BLaER1 (cell line): Measurements from ENCODE around the gene TFR2.
"Not testable (repeated sequence)": the region's sequence is repeated elsewhere in the genome, so short reads cannot be mapped to it uniquely, and the experiment has no call there.

Source experiments
- H3K27ac ChIP-seq: shearing (Covaris generic); formaldehyde crosslinking; 2 replicates; pipeline ENCODE4 v1.8.1; 2022
- H3K27me3 ChIP-seq: shearing (Covaris generic); formaldehyde crosslinking; 2 replicates; pipeline ENCODE4 v1.8.1; 2022
- H3K36me3 ChIP-seq: shearing (Covaris generic); formaldehyde crosslinking; 2 replicates; pipeline ENCODE4 v1.8.1; 2022
- H3K4me1 ChIP-seq: shearing (Covaris generic); formaldehyde crosslinking; 2 replicates; pipeline ENCODE4 v1.8.1; 2022
- H3K4me2 ChIP-seq: shearing (Covaris generic); formaldehyde crosslinking; 2 replicates; pipeline ENCODE4 v1.8.1; 2022
- H3K4me3 ChIP-seq: shearing (Covaris generic); formaldehyde crosslinking; 2 replicates; pipeline ENCODE4 v1.8.1; 2022
- H3K9ac ChIP-seq: shearing (Covaris generic); formaldehyde crosslinking; 2 replicates; pipeline ENCODE4 v1.8.1; 2022
- H3K9me3 ChIP-seq: shearing (Covaris generic); formaldehyde crosslinking; 2 replicates; pipeline ENCODE4 v1.8.1; 2022
- H4K20me1 ChIP-seq: shearing (Covaris generic); formaldehyde crosslinking; 2 replicates; pipeline ENCODE4 v1.8.1; 2022
- Cebpa-rat ChIP-seq: shearing (Covaris generic); IDR thresholded peaks from 2 replicates; pipeline ENCODE4 v1.8.1; 2022

Gene TFR2

DNA sequence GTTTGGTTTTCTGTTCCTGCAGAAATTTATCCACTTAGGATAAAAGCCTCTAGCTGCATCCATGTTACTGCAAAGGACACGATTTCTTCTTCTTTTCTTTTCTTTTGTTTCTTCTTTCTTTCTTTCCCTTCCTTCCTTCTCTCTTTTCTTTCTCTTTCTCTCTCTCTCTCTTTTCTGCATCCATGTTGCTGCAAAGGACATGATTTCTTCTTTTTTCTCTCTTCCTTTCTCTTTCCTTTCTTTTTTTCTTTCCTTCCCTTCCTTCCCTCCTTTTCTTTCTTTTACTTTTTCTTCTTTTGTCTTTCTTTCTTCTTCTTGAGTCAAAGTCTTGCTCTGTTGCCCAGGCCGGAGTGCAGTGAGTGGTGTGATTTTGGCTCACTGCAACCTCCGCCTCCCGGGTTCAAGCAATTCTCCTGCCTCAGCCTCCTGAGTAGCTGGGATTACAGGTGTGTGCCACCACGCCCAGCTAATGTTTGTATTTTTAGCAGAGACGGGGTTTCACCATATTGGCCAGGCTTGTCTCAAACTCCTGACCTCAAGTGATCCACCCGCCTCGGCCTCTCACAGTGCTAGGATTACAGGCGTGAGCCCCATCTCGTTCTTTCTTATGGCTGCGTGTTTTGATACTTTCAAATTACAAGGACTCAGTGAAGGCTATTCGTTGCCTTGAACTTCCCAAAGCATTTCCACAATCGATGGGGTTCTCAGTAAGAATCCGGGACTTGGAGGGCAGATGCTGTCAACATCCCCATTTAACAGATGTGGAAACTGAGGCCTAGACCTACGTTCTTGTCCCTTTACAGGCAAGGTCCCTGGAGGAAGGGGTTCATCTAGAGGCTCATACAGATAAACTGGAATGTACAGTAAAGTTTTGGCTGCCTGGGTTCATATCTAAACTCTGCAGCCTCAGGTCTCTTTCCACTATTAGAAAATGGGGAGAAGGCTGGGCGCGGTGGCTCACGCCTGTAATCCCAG is 30.3 kb upstream of the TFR2 start:
- Histone ChIP-seq H3K4me3 (no peak overlapping the region), H3K36me3 (peaks cover 4% of the 10 kb centered on the region)

DNA sequence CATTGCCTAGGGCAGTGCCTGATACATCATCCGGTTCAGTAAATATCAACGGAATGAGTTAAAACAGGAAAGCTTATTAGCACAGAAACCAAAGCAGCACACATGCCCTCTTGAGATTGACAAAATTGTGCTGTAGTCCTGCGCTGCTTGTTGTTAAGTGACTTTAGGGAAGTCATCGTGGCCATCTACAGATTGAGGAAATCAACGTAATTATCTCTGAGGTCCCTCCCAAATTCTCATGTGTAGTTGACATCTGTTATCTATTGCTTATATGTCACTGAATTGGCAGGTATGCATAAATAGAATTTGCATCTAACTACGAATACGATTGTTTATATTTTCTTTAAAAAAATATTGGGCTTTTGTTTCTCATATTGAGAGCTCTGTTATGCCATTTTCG is 28.7 kb upstream of the TFR2 start:
- Histone ChIP-seq H3K9me3 (no peaks in the 10 kb centered on the region), H4K20me1 (peaks cover 9% of the 10 kb centered on the region), H3K36me3 (no peaks in the 10 kb centered on the region), H3K27ac (no peak overlapping the region), H3K9ac (no peak overlapping the region), H3K27me3 (no peaks in the 10 kb centered on the region), H3K4me3 (no peak overlapping the region), H3K4me2 (no peak overlapping the region), H3K4me1 (0 out of 2 replicates have a peak, but pooled peaks cover 7% of the 10 kb centered on the region)
- no peak for TF ChIP-seq Cebpa-rat

More for the DNA sequence above, 30.3 kb upstream of the TFR2 start:
- Histone ChIP-seq H3K4me1 (peaks cover 11% of the 10 kb centered on the region), H3K9me3 (no peaks in the 10 kb centered on the region), H3K27ac (no peak overlapping the region), H3K9ac (no peak overlapping the region), H3K4me2 (no peak overlapping the region), H4K20me1 (peaks cover 21% of the 10 kb centered on the region), H3K27me3 (no peaks in the 10 kb centered on the region)
- TF ChIP-seq Cebpa-rat: no peak

DNA sequence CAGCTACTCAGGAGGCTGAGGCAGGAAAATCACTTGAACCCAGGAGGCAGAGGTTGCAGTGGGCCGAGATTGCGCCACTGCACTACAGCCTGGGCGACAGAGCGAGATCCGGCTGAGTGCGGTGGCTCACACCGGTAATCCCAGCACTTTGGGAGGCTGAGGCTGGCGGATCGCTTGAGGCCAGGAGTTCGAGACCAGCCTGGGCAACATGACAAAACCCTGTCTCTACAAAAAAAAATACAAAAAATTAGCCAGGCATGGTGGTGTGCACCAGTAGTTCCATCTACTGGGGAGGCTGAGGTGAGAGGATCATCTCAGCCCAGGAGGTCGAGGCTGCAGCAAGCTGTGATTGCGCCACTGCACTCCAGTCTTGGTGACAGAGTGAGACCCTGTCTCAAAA is 27.8 kb upstream of the TFR2 start:
- not testable (repeated sequence) for H3K9ac ChIP-seq, H3K27ac ChIP-seq

DNA sequence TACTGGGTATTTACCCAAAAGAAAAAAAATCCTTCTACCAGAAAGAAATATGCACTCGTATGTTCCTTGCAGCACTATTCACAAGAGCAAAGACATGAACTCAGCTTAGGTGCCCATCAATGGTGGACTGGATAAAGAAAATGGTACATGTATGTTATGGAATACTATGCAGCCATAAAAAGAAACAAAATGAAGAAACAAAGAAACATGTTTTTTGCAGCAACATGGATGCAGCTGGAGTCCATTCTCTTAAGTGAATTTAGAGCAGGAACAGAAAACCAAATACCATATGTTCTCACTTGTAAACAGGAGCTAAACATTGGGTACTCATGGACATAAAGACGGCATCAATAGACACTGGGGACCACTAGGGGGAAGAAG is 26.7 kb upstream of the TFR2 start:
- no peaks in the 10 kb centered on the region for H3K27me3 ChIP-seq
- TF ChIP-seq Cebpa-rat: no peak
- H3K4me1 ChIP-seq: 0 out of 2 replicates have a peak, but pooled peaks cover 6% of the 10 kb centered on the region
- no peaks in the 10 kb centered on the region for H4K20me1 ChIP-seq
- H3K27ac ChIP-seq: no peak overlapping the region
- no peak overlapping the region for H3K4me2 ChIP-seq
- H3K9ac ChIP-seq: no peak overlapping the region
- H3K4me3 ChIP-seq: no peak overlapping the region
- H3K9me3 ChIP-seq: no peaks in the 10 kb centered on the region
- no peaks in the 10 kb centered on the region for H3K36me3 ChIP-seq

More for the DNA sequence above, 27.8 kb upstream of the TFR2 start:
- H3K36me3 ChIP-seq, H3K4me2 ChIP-seq, H4K20me1 ChIP-seq, H3K9me3 ChIP-seq, H3K27me3 ChIP-seq, H3K4me3 ChIP-seq, H3K4me1 ChIP-seq: not testable (repeated sequence)

DNA sequence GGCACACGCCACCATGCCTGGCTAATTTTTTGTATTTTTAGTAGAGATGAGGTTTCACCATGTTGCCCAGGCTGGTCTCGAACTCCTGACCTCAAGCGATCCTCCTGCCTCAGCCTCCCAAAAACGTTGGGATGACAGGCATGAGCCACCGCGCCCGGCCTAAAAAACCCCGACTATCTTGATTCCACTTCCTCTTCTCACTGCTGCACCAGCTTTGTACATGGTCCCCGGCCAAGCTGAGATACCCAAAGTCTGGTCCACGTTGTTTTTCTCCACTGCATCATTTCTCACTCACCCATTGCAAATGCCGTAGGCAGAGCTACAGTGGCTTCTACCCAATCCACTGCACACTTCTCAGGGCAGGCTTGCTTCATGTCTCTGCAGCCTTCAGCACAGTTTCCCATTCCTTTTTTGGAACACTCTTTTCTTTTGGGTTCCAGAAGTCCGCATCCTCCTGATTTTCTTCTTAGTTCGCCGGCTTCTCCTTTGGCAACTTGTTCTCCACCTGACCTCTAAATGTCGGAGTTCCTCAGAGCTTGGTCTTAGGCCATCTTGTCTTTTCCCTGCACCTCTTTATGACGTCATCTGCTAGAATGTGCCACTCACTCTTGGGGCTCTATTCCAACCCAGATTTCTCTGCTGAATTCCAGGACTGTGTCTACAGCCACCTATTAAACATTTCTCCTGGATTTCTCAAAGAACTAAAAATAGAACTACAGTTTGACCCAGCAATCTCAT is 26.1 kb upstream of the TFR2 start:
- Histone ChIP-seq H3K36me3 (no peaks in the 10 kb centered on the region), H3K4me1 (no peaks in the 10 kb centered on the region), H3K9me3 (no peaks in the 10 kb centered on the region), H3K4me2 (no peak overlapping the region), H3K27ac (no peak overlapping the region), H3K9ac (no peak overlapping the region), H3K4me3 (no peak overlapping the region), H3K27me3 (no peaks in the 10 kb centered on the region), H4K20me1 (no peaks in the 10 kb centered on the region)
- TF ChIP-seq Cebpa-rat: no peak

DNA sequence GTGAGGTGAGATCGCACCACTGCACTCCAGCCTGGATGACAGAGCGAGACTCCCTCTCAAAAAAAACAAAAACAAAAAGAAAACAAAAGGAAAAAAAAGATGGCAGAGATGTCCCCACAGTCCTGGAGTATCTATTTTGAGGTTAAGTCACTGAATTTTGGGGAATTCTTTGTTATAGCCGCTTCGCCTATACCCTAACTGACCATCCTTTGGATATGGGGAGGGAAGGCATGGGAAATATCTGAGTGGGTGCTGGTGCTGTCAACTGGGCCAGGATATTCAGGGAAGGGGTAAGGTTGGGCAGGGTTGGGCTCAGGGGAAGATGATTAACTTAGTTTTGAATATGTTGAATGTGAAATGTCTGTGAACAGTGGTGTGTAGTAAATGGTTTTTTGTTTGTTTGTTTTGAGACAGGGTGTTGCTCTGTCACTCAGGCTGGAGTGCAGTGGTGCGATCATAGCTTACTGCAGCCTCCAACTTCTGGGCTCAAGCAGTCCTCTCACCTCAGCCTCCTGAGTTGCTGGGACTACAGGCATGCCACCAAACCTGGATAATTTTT is 23.9 kb upstream of the TFR2 start:
- H3K9ac ChIP-seq: no peak overlapping the region
- no peak for TF ChIP-seq Cebpa-rat
- no peaks in the 10 kb centered on the region for H3K4me1 ChIP-seq
- H3K27me3 ChIP-seq: no peaks in the 10 kb centered on the region
- no peak overlapping the region for H3K4me2 ChIP-seq
- H3K4me3 ChIP-seq: no peak overlapping the region
- no peaks in the 10 kb centered on the region for H4K20me1 ChIP-seq
- H3K9me3 ChIP-seq: no peaks in the 10 kb centered on the region
- no peak overlapping the region for H3K27ac ChIP-seq
- no peaks in the 10 kb centered on the region for H3K36me3 ChIP-seq

DNA sequence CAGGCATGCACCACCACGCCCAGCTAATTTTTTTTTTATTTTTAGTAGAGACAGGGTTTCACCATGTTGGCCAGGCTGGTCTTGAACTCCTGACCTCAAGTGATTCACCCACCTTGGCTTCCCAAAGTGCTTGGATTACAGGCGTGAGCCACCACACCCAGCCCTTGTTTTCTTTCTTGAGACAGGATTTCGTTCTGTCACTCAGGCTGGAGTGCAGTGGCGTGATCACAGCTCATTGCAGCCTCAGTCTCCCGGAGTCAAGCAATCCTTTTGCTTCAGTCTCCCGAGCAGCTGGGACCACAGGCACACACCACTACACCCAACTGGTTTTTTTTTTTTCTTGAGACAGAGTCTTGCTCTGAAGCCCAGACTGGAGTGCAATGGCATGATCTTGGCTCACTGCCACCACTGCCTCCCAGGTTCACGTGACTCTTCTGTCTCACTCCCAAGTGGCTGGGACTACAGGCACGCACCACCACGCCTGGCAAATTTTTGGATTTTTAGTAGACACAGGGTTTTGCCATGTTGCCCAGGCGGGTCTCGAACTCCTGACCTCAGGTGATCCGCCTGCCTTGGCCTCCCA is 20.9 kb upstream of the TFR2 start:
- H3K4me2 ChIP-seq, H3K9ac ChIP-seq, H3K27ac ChIP-seq, H3K27me3 ChIP-seq, H3K9me3 ChIP-seq, H3K4me1 ChIP-seq, H3K4me3 ChIP-seq, H4K20me1 ChIP-seq, H3K36me3 ChIP-seq: not testable (repeated sequence)

DNA sequence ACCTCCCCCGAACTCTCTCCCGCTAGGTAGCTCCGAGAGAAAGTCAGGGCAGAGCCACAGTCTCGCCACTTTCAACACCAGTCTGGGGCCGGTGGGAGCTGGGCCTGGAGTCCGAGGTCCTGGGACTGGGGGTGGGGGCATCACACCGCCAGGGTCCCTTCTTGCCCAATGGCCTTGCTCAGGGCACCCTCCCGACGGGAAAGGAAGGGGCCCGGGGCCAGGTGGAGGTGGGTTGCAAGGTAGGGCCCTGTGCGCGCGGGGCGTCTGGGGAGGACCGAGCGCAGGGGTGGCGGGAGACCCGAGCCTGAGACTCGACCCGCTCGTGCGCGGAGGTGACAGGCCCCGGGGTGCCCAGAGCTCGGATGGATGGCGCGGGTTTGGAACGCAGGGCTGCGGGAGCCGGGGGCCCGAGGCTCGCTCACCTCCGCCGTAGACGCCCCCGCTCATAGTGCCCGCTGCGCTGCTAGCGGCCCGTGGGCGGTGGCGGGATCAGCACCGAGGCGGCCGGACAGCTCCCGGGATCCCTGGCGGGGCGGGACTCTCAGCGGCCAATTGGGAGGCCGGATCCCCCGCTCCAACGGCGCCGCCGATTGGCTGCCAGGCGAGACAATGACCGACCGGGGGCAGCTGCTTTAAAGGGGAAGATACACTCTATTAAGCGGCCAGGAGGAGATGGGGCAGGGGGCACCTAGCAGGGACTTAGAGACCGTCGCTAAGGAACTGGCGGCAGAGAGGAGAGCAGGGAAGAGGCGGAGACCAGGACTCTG is 14.7 kb upstream of the TFR2 start, which contains the start of gene ACTL6B:
Gene ACTL6B, minus strand, starts transcription at position 541 of the 767 bp plus-strand sequence. Its CDS starts 94 bp downstream, at position 447.
- no peak within 1 kb of the TSS for H3K4me2 ChIP-seq
- no peak within 1 kb of the TSS for H3K9ac ChIP-seq
- peaks cover 21% of the 10 kb centered on the region for H3K27me3 ChIP-seq
- H3K4me3 ChIP-seq: no peak within 1 kb of the TSS
- no peak for TF ChIP-seq Cebpa-rat
- H4K20me1 ChIP-seq: no peaks in the 10 kb centered on the region
- H3K9me3 ChIP-seq: 0 out of 2 replicates have a peak, but pooled peaks cover 5% of the 10 kb centered on the region
- no peaks in the 10 kb centered on the region for H3K36me3 ChIP-seq
- no peak within 1 kb of the TSS for H3K27ac ChIP-seq
- no peaks in the 10 kb centered on the region for H3K4me1 ChIP-seq
